Astrocyte (in vitro differentiated cells and primary cell): Measurements from ENCODE around the gene NUDT14.

ENCODE experiments used
- EZH2 ChIP-seq: IDR thresholded peaks from 2 replicates; pipeline ENCODE4 v1.6.1; 2012; ENCODE audit warnings: mild to moderate bottlenecking, low read length, inconsistent platforms; ENCODE audit not compliant: insufficient read depth
- TF ChIP-seq, protein P1 (sequence below): IDR thresholded peaks from 2 replicates; pipeline ENCODE4 v1.5.1; 2011; ENCODE audit warnings: low read depth, mild to moderate bottlenecking, inconsistent platforms, low read length, moderate library complexity; ENCODE audit not compliant: insufficient read depth

DNA sequence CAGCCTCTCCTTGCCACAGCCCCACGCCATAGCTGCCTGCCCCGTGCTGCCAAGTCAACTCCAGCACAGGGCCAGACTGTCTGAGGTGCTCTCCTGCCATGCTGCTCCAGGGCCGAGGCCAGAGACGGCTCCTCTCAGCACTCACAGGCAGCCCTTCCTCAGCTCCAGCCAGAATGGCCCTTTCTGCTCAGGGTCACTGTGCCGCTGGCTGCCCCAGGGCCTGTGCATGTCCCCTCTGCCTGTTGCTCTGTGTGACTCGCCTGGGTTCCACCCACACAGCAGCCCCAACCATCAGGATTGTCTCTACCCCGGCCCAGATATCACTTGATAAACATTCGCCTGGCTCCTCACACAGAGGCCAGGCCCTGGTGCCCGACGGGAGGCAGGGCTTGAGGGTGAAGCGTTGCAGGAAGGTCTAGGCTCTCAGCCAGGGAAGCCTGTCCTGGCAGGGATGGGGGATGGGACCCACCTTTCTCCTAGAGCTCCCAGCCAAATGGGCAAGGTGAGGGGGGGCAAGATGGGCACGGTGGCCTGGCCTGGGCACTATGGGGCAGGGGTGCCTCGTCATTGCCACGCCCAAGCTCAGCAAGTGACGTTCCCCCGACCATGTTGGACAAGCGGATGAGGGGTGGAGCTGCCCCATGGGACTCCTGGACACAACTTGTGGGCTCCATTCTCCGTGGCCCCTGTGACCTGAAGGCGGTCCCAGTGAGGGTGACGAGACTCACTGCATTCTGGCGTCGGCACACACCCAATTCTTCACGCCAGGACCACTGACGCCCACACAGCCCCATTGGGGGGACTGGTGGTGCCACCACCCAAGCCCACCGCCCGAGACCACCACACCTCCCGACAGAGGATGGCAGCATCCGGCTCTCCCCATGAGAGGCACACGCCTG is 39.8 kb upstream of the NUDT14 start:
- TF ChIP-seq, protein P1, sequence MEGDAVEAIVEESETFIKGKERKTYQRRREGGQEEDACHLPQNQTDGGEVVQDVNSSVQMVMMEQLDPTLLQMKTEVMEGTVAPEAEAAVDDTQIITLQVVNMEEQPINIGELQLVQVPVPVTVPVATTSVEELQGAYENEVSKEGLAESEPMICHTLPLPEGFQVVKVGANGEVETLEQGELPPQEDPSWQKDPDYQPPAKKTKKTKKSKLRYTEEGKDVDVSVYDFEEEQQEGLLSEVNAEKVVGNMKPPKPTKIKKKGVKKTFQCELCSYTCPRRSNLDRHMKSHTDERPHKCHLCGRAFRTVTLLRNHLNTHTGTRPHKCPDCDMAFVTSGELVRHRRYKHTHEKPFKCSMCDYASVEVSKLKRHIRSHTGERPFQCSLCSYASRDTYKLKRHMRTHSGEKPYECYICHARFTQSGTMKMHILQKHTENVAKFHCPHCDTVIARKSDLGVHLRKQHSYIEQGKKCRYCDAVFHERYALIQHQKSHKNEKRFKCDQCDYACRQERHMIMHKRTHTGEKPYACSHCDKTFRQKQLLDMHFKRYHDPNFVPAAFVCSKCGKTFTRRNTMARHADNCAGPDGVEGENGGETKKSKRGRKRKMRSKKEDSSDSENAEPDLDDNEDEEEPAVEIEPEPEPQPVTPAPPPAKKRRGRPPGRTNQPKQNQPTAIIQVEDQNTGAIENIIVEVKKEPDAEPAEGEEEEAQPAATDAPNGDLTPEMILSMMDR = no peak
- no peak for TF ChIP-seq EZH2
